HEK293 (cell line): Measurements from ENCODE around the gene KIAA0513.

Experiments
- CTCF ChIA-PET: fragments of 350-600 bp; formaldehyde crosslinking; extraction: SDS; loops from one replicate; lab custom pipeline; 2021; ENCODE audit warnings: antibody characterized with exemption; lab: Yijun Ruan, JAX
- POLR2A ChIA-PET: fragments of 300-600 bp; formaldehyde crosslinking; extraction: SDS; loops from one replicate; lab custom pipeline; 2020; ENCODE audit warnings: antibody characterized with exemption, inconsistent platforms; lab: Yijun Ruan, JAX
- H3K27ac ChIP-seq: fragments of 200-500 bp; sonication (Bioruptor generic); 2 replicates; pipeline ENCODE4 v1.5.1; 2014; ENCODE audit warnings: low read depth, low read length, control low read depth, inconsistent platforms; ENCODE audit errors: extremely low read depth
- H3K36me3 ChIP-seq, 2 experiments: fragments of 200-500 bp in 1 of 2; sonication (Bioruptor generic) in 1 of 2; 1 replicate in 1 of 2; 2 replicates in 1 of 2; pipeline ENCODE4 v1.5.1; 2014 to 2017; ENCODE audit warnings: inconsistent platforms in 2 of 2, low read length in 2 of 2; ENCODE audit not compliant: control insufficient read depth in 2 of 2, insufficient read depth in 1 of 2
- H3K4me1 ChIP-seq: fragments of 200-500 bp; sonication (Bioruptor generic); 2 replicates; pipeline ENCODE4 v1.5.1; 2014; ENCODE audit warnings: mild to moderate bottlenecking, low read length, inconsistent platforms; ENCODE audit not compliant: control insufficient read depth, insufficient read depth
- H3K4me3 ChIP-seq: 2 replicates; pipeline ENCODE4 v1.5.1; 2011; ENCODE audit warnings: low read depth, mild to moderate bottlenecking, control low read depth, low read length, moderate library complexity
- H3K9me3 ChIP-seq: fragments of 200-500 bp; sonication (Bioruptor generic); 2 replicates; pipeline ENCODE4 v1.5.1; 2014; ENCODE audit warnings: low read depth, low read length, inconsistent platforms; ENCODE audit not compliant: control insufficient read depth, insufficient read depth
- GLIS1 ChIP-seq: fragments of 450-650 bp; formaldehyde crosslinking; IDR thresholded peaks from 2 replicates; pipeline ENCODE4 v1.5.1; 2016; ENCODE audit warnings: missing biosample characterization, missing genetic modification characterization
- PATZ1 ChIP-seq: fragments of 450-650 bp; formaldehyde crosslinking; IDR thresholded peaks from 2 replicates; pipeline ENCODE4 v1.5.1; 2016; ENCODE audit warnings: missing biosample characterization, missing genetic modification characterization
- PBX3 ChIP-seq: sonication (generic); formaldehyde crosslinking; IDR thresholded peaks from 2 replicates; pipeline ENCODE4 v1.8.1; 2022; ENCODE audit warnings: mild to moderate bottlenecking, moderate library complexity, missing genetic modification reagents
- PRDM1 ChIP-seq: fragments of 450-650 bp; formaldehyde crosslinking; IDR thresholded peaks from 2 replicates; pipeline ENCODE4; 2016; ENCODE audit warnings: missing biosample characterization, missing genetic modification characterization
- ZBTB21 ChIP-seq: fragments of 450-650 bp; formaldehyde crosslinking; IDR thresholded peaks from 2 replicates; pipeline ENCODE4 v1.5.1; 2017; ENCODE audit warnings: missing biosample characterization, missing genetic modification characterization
- ZIC2 ChIP-seq: fragments of 450-650 bp; formaldehyde crosslinking; IDR thresholded peaks from 2 replicates; pipeline ENCODE4 v1.5.1; 2016; ENCODE audit warnings: missing biosample characterization, missing genetic modification characterization
- ZNF157 ChIP-seq: fragments of 450-650 bp; formaldehyde crosslinking; IDR thresholded peaks from 2 replicates; pipeline ENCODE4 v1.5.1; 2016; ENCODE audit warnings: missing biosample characterization, missing genetic modification characterization
- ZNF366 ChIP-seq: fragments of 450-650 bp; formaldehyde crosslinking; conservative IDR thresholded peaks from 2 replicates; pipeline ENCODE4 v1.5.1; 2016; ENCODE audit warnings: missing biosample characterization, missing genetic modification characterization
- ZNF37A ChIP-seq: fragments of 450-650 bp; IDR thresholded peaks from 2 replicates; pipeline ENCODE4 v1.5.1; 2018; ENCODE audit warnings: missing biosample characterization, missing genetic modification characterization
- ZNF449 ChIP-seq: fragments of 450-650 bp; formaldehyde crosslinking; IDR thresholded peaks from 2 replicates; pipeline ENCODE4 v1.5.1; 2017; ENCODE audit warnings: missing biosample characterization, mild to moderate bottlenecking, missing genetic modification characterization, moderate library complexity
- ZNF488 ChIP-seq: fragments of 450-650 bp; formaldehyde crosslinking; IDR thresholded peaks from 2 replicates; pipeline ENCODE4 v1.5.1; 2016; ENCODE audit warnings: missing biosample characterization, missing genetic modification characterization
- ZNF529 ChIP-seq: fragments of 450-650 bp; formaldehyde crosslinking; IDR thresholded peaks from 2 replicates; pipeline ENCODE4 v1.5.1; 2017; ENCODE audit warnings: missing genetic modification characterization, missing biosample characterization; ENCODE audit not compliant: insufficient replicate concordance
- ZNF623 ChIP-seq: fragments of 450-650 bp; formaldehyde crosslinking; IDR thresholded peaks from 2 replicates; pipeline ENCODE4 v1.5.1; 2016; ENCODE audit warnings: missing biosample characterization, missing genetic modification characterization
- ZNF626 ChIP-seq: fragments of 450-650 bp; sonication (Bioruptor Pico); formaldehyde crosslinking; IDR thresholded peaks from 2 replicates; pipeline ENCODE4 v1.5.1; 2018; ENCODE audit warnings: missing biosample characterization, missing genetic modification characterization, inconsistent platforms
- ZNF677 ChIP-seq: fragments of 450-650 bp; IDR thresholded peaks from 2 replicates; pipeline ENCODE4 v1.5.0; 2018; ENCODE audit warnings: missing biosample characterization, mild to moderate bottlenecking, missing genetic modification characterization, moderate library complexity
- ZNF792 ChIP-seq: fragments of 450-650 bp; formaldehyde crosslinking; IDR thresholded peaks from 2 replicates; pipeline ENCODE4 v1.5.1; 2016; ENCODE audit warnings: missing biosample characterization, missing genetic modification characterization
- ZSCAN30 ChIP-seq: fragments of 450-650 bp; IDR thresholded peaks from 2 replicates; pipeline ENCODE4 v1.5.1; 2018; ENCODE audit warnings: missing biosample characterization, mild to moderate bottlenecking, missing genetic modification characterization, moderate library complexity

KIAA0513 gene

DNA sequence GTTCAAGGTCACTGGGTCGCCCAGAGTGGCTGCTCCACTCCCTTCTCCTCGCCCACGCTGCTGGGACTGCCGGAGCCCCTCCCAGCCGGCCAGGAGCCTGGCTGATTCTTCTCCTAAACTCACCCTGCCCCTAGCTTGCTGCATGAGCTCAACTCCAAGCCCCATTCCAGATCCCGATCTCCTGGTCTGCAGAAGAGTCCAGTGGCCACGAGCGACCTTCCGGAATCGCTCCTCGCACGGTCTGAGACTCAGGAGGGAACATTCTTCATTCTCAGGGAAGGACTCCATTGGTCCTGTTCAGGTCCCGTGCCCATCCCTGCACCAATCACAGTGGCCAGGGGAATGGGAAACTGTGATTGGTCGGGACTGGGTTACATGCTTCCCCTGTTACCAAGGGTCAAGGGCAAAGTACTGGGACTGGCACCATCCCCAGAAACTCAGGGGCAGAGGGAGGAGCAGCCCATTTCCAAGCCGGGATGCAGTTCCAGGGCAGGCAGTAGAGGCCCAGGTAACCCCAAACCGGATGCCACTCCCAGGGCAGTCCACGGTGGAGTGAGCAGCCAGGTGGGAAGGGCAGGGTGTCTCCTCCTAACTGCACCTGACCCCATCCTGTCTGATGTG lies 109.2 kb downstream of the KIAA0513 start:
- Histone ChIP-seq H3K4me1 (no peaks in the 10 kb centered on the region), H3K27ac (no peak overlapping the region), H3K4me3 (no peak overlapping the region), H3K9me3 (no peaks in the 10 kb centered on the region), H3K36me3 (no peaks in the 10 kb centered on the region)
- no peak for TF ChIP-seq ZNF626 (tag by site-specific recombination)
- POLR2A ChIA-PET, result no interaction called here
- CTCF ChIA-PET, result interaction anchor here (0.6 to 1.0 kb wide), 2 partner anchors 139 to 523 kb away, joined by 3 to 4 read pairs; no protein-coding TSS in a partner anchor

GRCh38 chr16:85137323-85138072 lies 109.9 kb downstream of the KIAA0513 start:
- TF ChIP-seq ZNF366 (tag by site-specific recombination) (peak; percentile 90), PATZ1 (tag by site-specific recombination) (no peak), ZNF677 (tag by site-specific recombination) (no peak), GLIS1 (tag by site-specific recombination) (peak; percentile 88), PRDM1 (peak; percentile 93), ZIC2 (peak; percentile 54)
- ChIA-PET CTCF (no interaction called here), POLR2A (no interaction called here)
- no peak overlapping the region for H3K4me3 ChIP-seq
- H3K4me1 ChIP-seq, result no peaks in the 10 kb centered on the region
- H3K27ac ChIP-seq, result no peak overlapping the region
- H3K9me3 ChIP-seq, result no peaks in the 10 kb centered on the region
- no peaks in the 10 kb centered on the region for H3K36me3 ChIP-seq

DNA sequence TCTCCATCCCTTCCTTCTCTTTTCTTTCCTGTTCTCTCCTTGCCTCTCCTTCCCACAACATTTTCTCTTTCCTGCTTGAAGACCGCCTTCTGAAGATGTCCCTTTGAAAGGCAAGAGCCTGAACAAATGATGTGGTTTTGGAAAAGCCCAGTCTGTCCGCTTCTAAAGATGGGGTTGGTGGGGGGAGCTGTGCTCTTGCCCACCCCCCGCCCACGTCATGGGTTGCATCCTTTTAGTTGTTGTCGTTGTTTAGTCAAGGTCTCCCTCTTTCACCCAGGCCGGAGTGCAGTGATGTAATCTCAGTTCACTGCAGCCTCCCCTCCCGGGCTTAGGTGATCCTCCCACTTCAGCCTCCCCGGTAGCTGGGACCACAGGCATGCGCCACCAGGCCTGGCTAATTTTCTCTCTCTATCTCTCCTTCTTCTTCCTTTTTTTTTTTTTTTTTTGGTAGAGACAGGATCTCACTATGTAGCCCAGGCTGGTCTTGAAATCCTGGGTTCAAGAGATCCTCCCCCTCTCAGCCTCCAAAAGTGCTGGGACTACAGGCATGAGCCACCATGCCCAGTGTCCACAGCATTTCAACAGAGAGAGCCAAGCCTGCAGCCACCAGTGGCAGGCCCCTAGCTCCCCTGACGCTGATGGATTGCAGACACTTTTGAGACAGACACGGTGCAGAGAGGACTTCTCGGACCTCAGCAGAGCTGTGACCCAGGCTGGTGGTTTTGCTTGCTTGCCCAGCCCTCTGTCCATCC lies 110.7 kb downstream of the KIAA0513 start:
- ChIA-PET CTCF (interaction anchor here (0.7 kb wide), 1 partner anchor 79 kb away, joined by 4 read pairs; no protein-coding TSS in a partner anchor), POLR2A (no interaction called here)
- H3K9me3 ChIP-seq, result no peaks in the 10 kb centered on the region
- H3K4me3 ChIP-seq, result no peak overlapping the region
- no peaks in the 10 kb centered on the region for H3K4me1 ChIP-seq
- no peak overlapping the region for H3K27ac ChIP-seq
- TF ChIP-seq ZNF529 (tag by site-specific recombination), result no peak
- TF ChIP-seq ZNF157 (tag by site-specific recombination), result no peak
- no peak for TF ChIP-seq ZNF37A (tag by site-specific recombination)
- TF ChIP-seq ZNF366 (tag by site-specific recombination), result 0 out of 2 replicates have a peak, but pooled peaks have one; percentile 6
- no peak for TF ChIP-seq ZNF792 (tag by site-specific recombination)
- no peaks in the 10 kb centered on the region for H3K36me3 ChIP-seq

- no peaks in the 10 kb centered on the region for H3K36me3 ChIP-seq
- H3K4me3 ChIP-seq, result no peak overlapping the region
- no peaks in the 10 kb centered on the region for H3K4me1 ChIP-seq
- H3K9me3 ChIP-seq, result no peaks in the 10 kb centered on the region
- H3K27ac ChIP-seq, result no peak overlapping the region
- ChIA-PET POLR2A (no interaction called here), CTCF (interaction anchor here (0.7 kb wide), 1 partner anchor 78 kb away, joined by 4 read pairs; no protein-coding TSS in a partner anchor)
- TF ChIP-seq ZNF449 (no peak), ZBTB21 (tag by site-specific recombination) (no peak), PBX3 (CRISPR knock-in tag) (no peak), ZSCAN30 (no peak), ZNF623 (tag by site-specific recombination) (peak; percentile 95), ZNF488 (tag by site-specific recombination) (no peak)
Measured at GRCh38 chr16:85138825-85139627, 111.4 kb downstream of the KIAA0513 start.
